ENCODE results near the gene VPS72. TPM values are rescaled to one million over a fixed set of nuclear protein-coding genes. Genes with fewer than 3 reads are reported as not detected.
A peak's percentile ranks its signal among the peaks of the same experiment; 100 is the strongest.
"Not testable (repeated sequence)": the region's sequence is repeated elsewhere in the genome, so short reads cannot be mapped to it uniquely, and the experiment has no call there.

The VPS72 gene
- total and polyA plus RNA-seq, 9 of the 15 experiments (the other 6 are each of a cell fraction or from before 2014, with no cell fraction given) = 7.2 to 131 (median 75.7) TPM

DNA sequence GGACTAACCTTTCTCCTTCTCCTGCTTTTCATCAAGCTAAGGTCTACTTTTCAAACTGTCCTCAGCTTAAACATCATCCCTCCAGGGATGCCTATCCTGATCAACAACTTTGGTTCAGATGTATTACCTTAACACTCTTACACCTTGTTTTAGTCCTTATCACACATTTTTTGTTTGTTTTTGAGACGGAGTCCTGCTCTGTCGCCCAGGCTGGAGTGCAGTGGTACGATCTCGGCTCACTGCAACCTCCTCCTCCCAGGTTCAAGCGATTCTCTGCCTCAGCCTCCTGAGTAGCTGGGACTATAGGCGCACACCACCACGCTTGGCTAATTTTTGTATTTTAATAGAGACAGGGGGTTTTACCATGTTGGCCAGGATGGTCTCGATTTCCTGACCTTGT lies 1.3 kb downstream of the VPS72 start:
- ATAC-seq = peak; percentile 28
- FAIRE-seq; H2AFZ ChIP-seq (ENCODE audit: low read depth, low read length); H4K20me1 ChIP-seq (replicated peaks; ENCODE audit: control insufficient read depth, insufficient read depth, low read length); in situ Hi-C loops (cut with MboI); H3K27me3 ChIP-seq (ENCODE audit: control insufficient read depth in 2 of 2, insufficient read depth in 2 of 2, low read length in 2 of 2); BruUV-seq (replicated peaks); intact Hi-C loops (cut with micrococcal nuclease); H3K9me3 ChIP-seq (replicated peaks; ENCODE audit: control insufficient read depth, insufficient read depth, low read depth, low read length); H3K4me1 ChIP-seq (replicated peaks in 1 of 2; ENCODE audit: control insufficient read depth in 2 of 2, insufficient read depth in 2 of 2, low read length in 2 of 2); H3K9me1 ChIP-seq (ENCODE audit: control insufficient read depth, insufficient read depth, low read length); DNase-seq (ENCODE audit: extremely low read depth in 1 of 4, low spot score in 3 of 4); CTCF ChIA-PET (ENCODE audit: low intra/inter-chr PET ratio): not testable (repeated sequence)
- POLR2A ChIA-PET = interaction anchor here (1.2 to 1.6 kb wide), 3 partner anchors 11 to 182 kb away, joined by 3 to 6 read pairs (median 3); partner anchors contain the start of genes MINDY1 and TMOD4
- TF ChIP-seq ZFX (CRISPR knock-in tag; IDR thresholded peaks at IDR 0.05) = 0 out of 2 replicates have a peak, but pooled peaks have one; percentile 16
- TF ChIP-seq KDM5B (IDR thresholded peaks at IDR 0.05; ENCODE audit: insufficient replicate concordance, low read depth, low read length) = peak; percentile 11
- TF ChIP-seq, protein P1, sequence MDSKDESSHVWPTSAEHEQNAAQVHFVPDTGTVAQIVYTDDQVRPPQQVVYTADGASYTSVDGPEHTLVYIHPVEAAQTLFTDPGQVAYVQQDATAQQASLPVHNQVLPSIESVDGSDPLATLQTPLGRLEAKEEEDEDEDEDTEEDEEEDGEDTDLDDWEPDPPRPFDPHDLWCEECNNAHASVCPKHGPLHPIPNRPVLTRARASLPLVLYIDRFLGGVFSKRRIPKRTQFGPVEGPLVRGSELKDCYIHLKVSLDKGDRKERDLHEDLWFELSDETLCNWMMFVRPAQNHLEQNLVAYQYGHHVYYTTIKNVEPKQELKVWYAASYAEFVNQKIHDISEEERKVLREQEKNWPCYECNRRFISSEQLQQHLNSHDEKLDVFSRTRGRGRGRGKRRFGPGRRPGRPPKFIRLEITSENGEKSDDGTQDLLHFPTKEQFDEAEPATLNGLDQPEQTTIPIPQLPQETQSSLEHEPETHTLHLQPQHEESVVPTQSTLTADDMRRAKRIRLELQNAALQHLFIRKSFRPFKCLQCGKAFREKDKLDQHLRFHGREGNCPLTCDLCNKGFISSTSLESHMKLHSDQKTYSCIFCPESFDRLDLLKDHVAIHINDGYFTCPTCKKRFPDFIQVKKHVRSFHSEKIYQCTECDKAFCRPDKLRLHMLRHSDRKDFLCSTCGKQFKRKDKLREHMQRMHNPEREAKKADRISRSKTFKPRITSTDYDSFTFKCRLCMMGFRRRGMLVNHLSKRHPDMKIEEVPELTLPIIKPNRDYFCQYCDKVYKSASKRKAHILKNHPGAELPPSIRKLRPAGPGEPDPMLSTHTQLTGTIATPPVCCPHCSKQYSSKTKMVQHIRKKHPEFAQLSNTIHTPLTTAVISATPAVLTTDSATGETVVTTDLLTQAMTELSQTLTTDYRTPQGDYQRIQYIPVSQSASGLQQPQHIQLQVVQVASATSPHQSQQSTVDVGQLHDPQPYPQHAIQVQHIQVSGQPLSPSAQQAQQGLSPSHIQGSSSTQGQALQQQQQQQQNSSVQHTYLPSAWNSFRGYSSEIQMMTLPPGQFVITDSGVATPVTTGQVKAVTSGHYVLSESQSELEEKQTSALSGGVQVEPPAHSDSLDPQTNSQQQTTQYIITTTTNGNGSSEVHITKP (IDR thresholded peaks at IDR 0.05; ENCODE audit: partially characterized antibody) = peak; percentile 27
- Histone ChIP-seq H3K4me3 (peak overlapping the region; percentile 71), H3K4me2 (ENCODE audit: insufficient read depth, low read length) (peak overlapping the region; percentile 97), H3K9ac (ENCODE audit: insufficient read depth in 1 of 2, low read depth in 2 of 2, low read length in 2 of 2) (peak overlapping the region; percentile 87 to 92), H3K79me2 (ENCODE audit: control insufficient read depth, insufficient read depth, low read length) (peaks cover 35% of the 10 kb centered on the region), H3K36me3 (ENCODE audit: control insufficient read depth, insufficient read depth, low read length) (peaks cover 21% of the 10 kb centered on the region), H3K27ac (ENCODE audit: extremely low read depth, low read depth, low read length) (peak overlapping the region; percentile 17; the same call in 1 of the 3 replicates)
- 13% methylated on average over 8 of the region's 8 CpGs for WGBS (ENCODE audit: insufficient coverage, low coverage, missing lambda C conversion rate)

Data from K562 (cell line).